ENCODE measurements around the gene PRKN.

Gene PRKN

GRCh38 chr6:162187168-162187935 is 540.2 kb downstream of the PRKN start:
- DNase-seq (ENCODE audit: low read depth in 2 of 2) = no peak

- DNase-seq (ENCODE audit: low read depth in 2 of 2) = no peak
Observed at GRCh38 chr6:162184465-162184864, 543.1 kb downstream of the PRKN start.

- DNase-seq (ENCODE audit: low read depth in 2 of 2) = no peak
Observed at GRCh38 chr6:162181741-162182401, 545.7 kb downstream of the PRKN start.

GRCh38 chr6:162181111-162181510 is 546.5 kb downstream of the PRKN start:
- DNase-seq (ENCODE audit: low read depth in 2 of 2) = no peak

GRCh38 chr6:162179196-162179951 is 548.2 kb downstream of the PRKN start:
- no peak for DNase-seq (ENCODE audit: low read depth in 2 of 2)

GRCh38 chr6:162178666-162179065 is 548.9 kb downstream of the PRKN start:
- DNase-seq (ENCODE audit: low read depth in 2 of 2) = no peak

GRCh38 chr6:162178266-162178665 is 549.3 kb downstream of the PRKN start:
- no peak for DNase-seq (ENCODE audit: low read depth in 2 of 2)

- no peak for DNase-seq (ENCODE audit: low read depth in 2 of 2)
Observed at GRCh38 chr6:162177746-162178145, 549.8 kb downstream of the PRKN start.

- DNase-seq (ENCODE audit: low read depth in 2 of 2) = no peak
Observed at GRCh38 chr6:162173466-162173865, 554.1 kb downstream of the PRKN start.

- DNase-seq (ENCODE audit: low read depth in 2 of 2) = no peak
Observed at GRCh38 chr6:162165479-162165878, 562.1 kb downstream of the PRKN start.

- no peak for DNase-seq (ENCODE audit: low read depth in 2 of 2)
Observed at GRCh38 chr6:162157167-162157870, 570.2 kb downstream of the PRKN start.

GRCh38 chr6:162156146-162156545 is 571.4 kb downstream of the PRKN start:
- no peak for DNase-seq (ENCODE audit: low read depth in 2 of 2)

GRCh38 chr6:162154930-162155329 is 572.6 kb downstream of the PRKN start:
- DNase-seq (ENCODE audit: low read depth in 2 of 2) = no peak

- no peak for DNase-seq (ENCODE audit: low read depth in 2 of 2)
Observed at GRCh38 chr6:162154001-162154400, 573.6 kb downstream of the PRKN start.

GRCh38 chr6:162153120-162153519 is 574.4 kb downstream of the PRKN start:
- no peak for DNase-seq (ENCODE audit: low read depth in 2 of 2)

GRCh38 chr6:162151021-162151665 is 576.4 kb downstream of the PRKN start:
- DNase-seq (ENCODE audit: low read depth in 2 of 2) = no peak

GRCh38 chr6:162150295-162150694 is 577.3 kb downstream of the PRKN start:
- DNase-seq (ENCODE audit: low read depth in 2 of 2) = no peak

GRCh38 chr6:162149786-162150185 is 577.8 kb downstream of the PRKN start:
- no peak for DNase-seq (ENCODE audit: low read depth in 2 of 2)

- DNase-seq (ENCODE audit: low read depth in 2 of 2) = no peak
Observed at GRCh38 chr6:162147805-162148204, 579.8 kb downstream of the PRKN start.

- no peak for DNase-seq (ENCODE audit: low read depth in 2 of 2)
Observed at GRCh38 chr6:162147281-162147680, 580.3 kb downstream of the PRKN start.

GRCh38 chr6:162140251-162140852 is 587.2 kb downstream of the PRKN start:
- no peak for DNase-seq (ENCODE audit: low read depth in 2 of 2)
